H9 (cell line): ENCODE measurements around the gene CYP2B6. TPM values are rescaled to one million over a fixed set of nuclear protein-coding genes. Genes with fewer than 3 reads are reported as not detected.
"Not testable (repeated sequence)": the region's sequence is repeated elsewhere in the genome, so short reads cannot be mapped to it uniquely, and the experiment has no call there.

Experiments
- DNase-seq: peaks from one replicate; pipeline ENCODE4 v3.0.0-alpha.2; 2017
- H2AFZ ChIP-seq: one replicate; pipeline ENCODE4 v1.6.1; 2013; ENCODE audit warnings: mild to moderate bottlenecking, low read length, control low read depth, moderate library complexity
- H2AK5ac ChIP-seq: 2 replicates; pipeline ENCODE4 v1.6.1; 2013; ENCODE audit warnings: low read length, control low read depth, mixed read lengths; ENCODE audit not compliant: insufficient read length
- H2BK120ac ChIP-seq: one replicate; pipeline ENCODE4 v1.6.1; 2013; ENCODE audit warnings: low read depth, mild to moderate bottlenecking, low read length, control low read depth, inconsistent platforms; ENCODE audit not compliant: poor library complexity, severe bottlenecking
- H2BK12ac ChIP-seq: 2 replicates; pipeline ENCODE4 v1.6.1; 2013; ENCODE audit warnings: low read length, control low read depth, mixed read lengths, low read depth; ENCODE audit not compliant: insufficient read length
- H2BK15ac ChIP-seq: 2 replicates; pipeline ENCODE4 v1.6.1; 2013; ENCODE audit warnings: low read depth, low read length, control low read depth
- H2BK20ac ChIP-seq: one replicate; pipeline ENCODE4 v1.6.1; 2013; ENCODE audit warnings: low read depth, mild to moderate bottlenecking, low read length, control low read depth, inconsistent platforms; ENCODE audit not compliant: poor library complexity, severe bottlenecking
- H2BK5ac ChIP-seq: 2 replicates; pipeline ENCODE4 v1.6.1; 2013; ENCODE audit warnings: low read length, control low read depth, mixed read lengths; ENCODE audit not compliant: insufficient read length
- H3K14ac ChIP-seq: 2 replicates; pipeline ENCODE4 v1.6.1; 2013; ENCODE audit warnings: low read length, control low read depth; ENCODE audit not compliant: insufficient read depth
- H3K18ac ChIP-seq: 2 replicates; pipeline ENCODE4 v1.6.1; 2013; ENCODE audit warnings: low read depth, mild to moderate bottlenecking, mixed read lengths, low read length, control low read depth; ENCODE audit not compliant: insufficient read length
- H3K23ac ChIP-seq: 2 replicates; pipeline ENCODE4 v1.6.1; 2013; ENCODE audit warnings: low read length, control low read depth, mixed read lengths, low read depth; ENCODE audit not compliant: insufficient read length
- H3K23me2 ChIP-seq: 2 replicates; pipeline ENCODE4 v1.6.1; 2013; ENCODE audit warnings: low read depth, mild to moderate bottlenecking, mixed read lengths, low read length, control low read depth; ENCODE audit not compliant: insufficient read length, poor library complexity, severe bottlenecking
- H3K27ac ChIP-seq: 2 replicates; pipeline ENCODE4 v1.5.1; 2013; ENCODE audit warnings: low read length, control low read depth, mixed read lengths, low read depth; ENCODE audit not compliant: insufficient read length
- H3K27me3 ChIP-seq: 2 replicates; pipeline ENCODE4 v1.6.1; 2013; ENCODE audit warnings: low read length, control low read depth, inconsistent platforms; ENCODE audit not compliant: insufficient read depth
- H3K4ac ChIP-seq: 2 replicates; pipeline ENCODE4 v1.6.1; 2013; ENCODE audit warnings: low read depth, mild to moderate bottlenecking, control low read depth, inconsistent platforms, low read length, moderate library complexity
- H3K4me1 ChIP-seq: 2 replicates; pipeline ENCODE4 v1.6.1; 2013; ENCODE audit warnings: low read length, control low read depth, inconsistent platforms; ENCODE audit not compliant: insufficient read depth
- H3K4me2 ChIP-seq: 2 replicates; pipeline ENCODE4 v1.6.1; 2013; ENCODE audit warnings: low read length, control low read depth, mixed read lengths; ENCODE audit not compliant: insufficient read length, insufficient read depth
- H3K56ac ChIP-seq: 2 replicates; pipeline ENCODE4 v1.6.1; 2013; ENCODE audit warnings: low read depth, mild to moderate bottlenecking, mixed read lengths, low read length, control low read depth; ENCODE audit not compliant: insufficient read length
- H3K79me1 ChIP-seq: 2 replicates; pipeline ENCODE4 v1.6.1; 2013; ENCODE audit warnings: low read depth, mild to moderate bottlenecking, moderate library complexity, low read length, control low read depth, inconsistent platforms; ENCODE audit not compliant: insufficient read depth, poor library complexity, severe bottlenecking
- H3K79me2 ChIP-seq: 2 replicates; pipeline ENCODE4 v1.6.1; 2013; ENCODE audit warnings: low read length, control low read depth, inconsistent platforms; ENCODE audit not compliant: insufficient read depth
- H3K9ac ChIP-seq: 2 replicates; pipeline ENCODE4 v1.6.1; 2013; ENCODE audit warnings: low read length, control low read depth, mixed read lengths; ENCODE audit not compliant: insufficient read length; ENCODE audit errors: extremely low read depth
- H3K9me3 ChIP-seq: one replicate; pipeline ENCODE4 v1.6.1; 2013; ENCODE audit warnings: low read depth, low read length, inconsistent platforms; ENCODE audit not compliant: control insufficient read depth
- H3T11ph ChIP-seq: one replicate; pipeline ENCODE4 v1.6.1; 2013; ENCODE audit warnings: mild to moderate bottlenecking, low read length, control low read depth, inconsistent platforms
- H4K20me1 ChIP-seq: one replicate; pipeline ENCODE4 v1.6.1; 2013; ENCODE audit not compliant: control insufficient read depth, insufficient read length, insufficient read depth
- H4K5ac ChIP-seq: 2 replicates; pipeline ENCODE4 v1.6.1; 2013; ENCODE audit warnings: low read depth, mild to moderate bottlenecking, mixed read lengths, low read length, control low read depth; ENCODE audit not compliant: insufficient read length
- H4K8ac ChIP-seq: replicated peaks from 2 replicates; pipeline ENCODE4 v1.6.1; 2013; ENCODE audit warnings: low read length, control low read depth, mixed read lengths, low read depth; ENCODE audit not compliant: insufficient read length
- H4K91ac ChIP-seq: 2 replicates; pipeline ENCODE4 v1.6.1; 2013; ENCODE audit warnings: low read depth, mild to moderate bottlenecking, moderate library complexity, mixed read lengths, low read length, control low read depth; ENCODE audit not compliant: insufficient read length
- H3K27ac Mint-ChIP-seq, 3 experiments: 2 replicates in 2 of 3; 3 replicates in 1 of 3; pipeline ENCODE4 v1.8.0; 2020 to 2021; ENCODE audit warnings: mixed read lengths in 3 of 3, mild to moderate bottlenecking in 1 of 3, moderate library complexity in 1 of 3
- H3K27me3 Mint-ChIP-seq: 2 replicates; pipeline ENCODE4 v1.8.0; 2021; ENCODE audit warnings: low read depth, mild to moderate bottlenecking, moderate library complexity, mixed read lengths
- H3K36me3 Mint-ChIP-seq, 3 experiments: 2 replicates in 2 of 3; 3 replicates in 1 of 3; pipeline ENCODE4 v1.8.0; 2020 to 2021; ENCODE audit warnings: low read depth in 3 of 3, mixed read lengths in 3 of 3; ENCODE audit not compliant: insufficient read depth in 1 of 3
- H3K4me1 Mint-ChIP-seq, 2 experiments: 2 replicates each; pipeline ENCODE4 v1.8.0; 2020; ENCODE audit warnings: mixed read lengths in 2 of 2
- H3K4me3 Mint-ChIP-seq, 2 experiments: 2 replicates in 1 of 2; 3 replicates in 1 of 2; pipeline ENCODE4 v1.8.0; 2020 to 2021; ENCODE audit warnings: mild to moderate bottlenecking in 2 of 2, mixed read lengths in 2 of 2, moderate library complexity in 1 of 2
- H3K9me3 Mint-ChIP-seq, 2 experiments: 2 replicates in 1 of 2; 3 replicates in 1 of 2; pipeline ENCODE4 v1.8.0; 2020; ENCODE audit warnings: mild to moderate bottlenecking in 2 of 2, mixed read lengths in 2 of 2, moderate library complexity in 1 of 2
- WGBS: extraction: QIAGEN DNeasy Blood & Tissue Kit; methylation state at CpG from one replicate; pipeline ENCODE4 v1.1.7; 2013; ENCODE audit warnings: missing lambda C conversion rate, low lambda C conversion rate, mixed read lengths; ENCODE audit not compliant: insufficient read length; ENCODE audit errors: extremely low coverage; 5-methylcytosine and 5-hydroxymethylcytosine counted together
- total RNA-seq: library from RNA; stranded (reverse); gene quantifications from 2 replicates; pipeline ENCODE4 v1.2.1, GENCODE V29; 2021
- TF ChIP-seq, protein P1 (sequence below): fragments of 200-600 bp; sonication (generic); conservative IDR thresholded peaks from 3 replicates; pipeline ENCODE4 v1.8.0; 2021; ENCODE audit warnings: antibody characterized with exemption, mild to moderate bottlenecking

The CYP2B6 gene
- total RNA-seq, 1 experiment from 2014 or later, result 3.0 TPM

DNA sequence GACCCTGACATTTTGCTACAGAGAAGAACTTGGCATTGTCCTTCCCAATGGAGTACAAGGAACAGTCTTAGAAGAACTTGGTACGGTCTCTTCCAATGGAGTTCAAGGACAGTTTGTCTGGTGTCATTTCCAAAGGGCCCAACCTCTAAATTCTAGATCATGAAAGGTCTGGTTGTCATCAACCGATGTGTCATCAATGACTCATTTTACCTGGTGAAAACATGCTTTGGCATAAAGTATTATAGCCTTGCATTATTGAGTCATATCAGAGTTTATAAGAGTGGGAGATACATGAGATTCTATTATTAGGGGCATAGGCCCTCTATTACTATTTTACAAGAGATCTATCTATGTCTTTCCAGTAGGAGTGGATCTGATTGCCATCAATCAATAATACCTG, 4.3 kb downstream of the CYP2B6 start:
- H3K27me3 Mint-ChIP-seq, result no peaks in the 10 kb centered on the region; the same call in 1 of the 2 replicates
- Histone ChIP-seq H2BK5ac (no peak overlapping the region), H2BK20ac (no peak overlapping the region), H3K23me2 (no peaks in the 10 kb centered on the region), H3K79me1 (no peaks in the 10 kb centered on the region), H3K9me3 (peaks cover 8% of the 10 kb centered on the region), H3K4me2 (no peak overlapping the region), H2AK5ac (no peak overlapping the region), H2BK120ac (no peak overlapping the region), H4K20me1 (no peaks in the 10 kb centered on the region), H3K27me3 (no peaks in the 10 kb centered on the region), H3K18ac (no peak overlapping the region), H3K4me1 (no peaks in the 10 kb centered on the region), H3K14ac (no peak overlapping the region), H4K91ac (no peak overlapping the region), H3K56ac (no peak overlapping the region), H3K23ac (no peak overlapping the region), H4K8ac (no peak overlapping the region), H2BK15ac (no peak overlapping the region), H3K4ac (no peak overlapping the region), H3T11ph (no peak overlapping the region), H2BK12ac (no peak overlapping the region), H2AFZ (no peak overlapping the region), H3K79me2 (no peaks in the 10 kb centered on the region), H4K5ac (no peak overlapping the region), H3K27ac (no peak overlapping the region), H3K9ac (no peak overlapping the region)
- no peak for DNase-seq
- no peak overlapping the region for H3K27ac Mint-ChIP-seq
- H3K9me3 Mint-ChIP-seq, result peaks cover 6 to 18% of the 10 kb centered on the region in 2 experiments; a peak in 4 of 5 replicates
- H3K36me3 Mint-ChIP-seq, result peaks cover 0 to 4% (median 4%) of the 10 kb centered on the region in 3 experiments; a peak in 3 of 7 replicates
- H3K4me1 Mint-ChIP-seq, result peaks cover 3 to 16% of the 10 kb centered on the region in 2 experiments
- H3K4me3 Mint-ChIP-seq, result no peak overlapping the region
- TF ChIP-seq, protein P1, sequence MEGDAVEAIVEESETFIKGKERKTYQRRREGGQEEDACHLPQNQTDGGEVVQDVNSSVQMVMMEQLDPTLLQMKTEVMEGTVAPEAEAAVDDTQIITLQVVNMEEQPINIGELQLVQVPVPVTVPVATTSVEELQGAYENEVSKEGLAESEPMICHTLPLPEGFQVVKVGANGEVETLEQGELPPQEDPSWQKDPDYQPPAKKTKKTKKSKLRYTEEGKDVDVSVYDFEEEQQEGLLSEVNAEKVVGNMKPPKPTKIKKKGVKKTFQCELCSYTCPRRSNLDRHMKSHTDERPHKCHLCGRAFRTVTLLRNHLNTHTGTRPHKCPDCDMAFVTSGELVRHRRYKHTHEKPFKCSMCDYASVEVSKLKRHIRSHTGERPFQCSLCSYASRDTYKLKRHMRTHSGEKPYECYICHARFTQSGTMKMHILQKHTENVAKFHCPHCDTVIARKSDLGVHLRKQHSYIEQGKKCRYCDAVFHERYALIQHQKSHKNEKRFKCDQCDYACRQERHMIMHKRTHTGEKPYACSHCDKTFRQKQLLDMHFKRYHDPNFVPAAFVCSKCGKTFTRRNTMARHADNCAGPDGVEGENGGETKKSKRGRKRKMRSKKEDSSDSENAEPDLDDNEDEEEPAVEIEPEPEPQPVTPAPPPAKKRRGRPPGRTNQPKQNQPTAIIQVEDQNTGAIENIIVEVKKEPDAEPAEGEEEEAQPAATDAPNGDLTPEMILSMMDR, result no peak
- no CpG with 5 or more reads among the region's 2 CpGs for WGBS

DNA sequence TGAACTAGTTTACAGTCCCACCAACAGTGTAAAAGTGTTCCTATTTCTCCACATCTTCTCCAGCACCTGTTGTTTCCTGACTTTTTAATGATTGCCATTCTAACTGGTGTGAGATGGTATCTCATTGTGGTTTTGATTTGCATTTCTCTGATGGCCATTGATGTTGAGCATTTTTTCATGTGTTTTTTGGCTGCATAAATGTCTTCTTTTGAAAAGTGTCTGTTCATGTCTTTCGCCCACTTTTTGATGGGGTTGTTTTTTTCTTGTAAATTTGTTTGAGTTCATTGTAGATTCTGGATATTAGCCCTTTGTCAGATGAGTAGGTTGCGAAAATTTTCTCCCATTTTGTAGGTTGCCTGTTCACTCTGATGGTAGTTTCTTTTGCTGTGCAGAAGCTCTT, 7.9 kb downstream of the CYP2B6 start:
- H3K27ac ChIP-seq, H3K18ac ChIP-seq, H3K14ac ChIP-seq, H3K36me3 Mint-ChIP-seq, H3K56ac ChIP-seq, H4K20me1 ChIP-seq, H3T11ph ChIP-seq, DNase-seq, H2BK5ac ChIP-seq, H3K4ac ChIP-seq, H3K79me2 ChIP-seq, H3K4me2 ChIP-seq, H3K27me3 Mint-ChIP-seq, H3K9me3 ChIP-seq, H4K5ac ChIP-seq, H3K23me2 ChIP-seq, H2BK120ac ChIP-seq, H2BK15ac ChIP-seq, H4K91ac ChIP-seq, H2AFZ ChIP-seq, H3K27me3 ChIP-seq, H3K4me3 Mint-ChIP-seq, H4K8ac ChIP-seq, H2BK12ac ChIP-seq, H3K23ac ChIP-seq, H3K9ac ChIP-seq, H3K27ac Mint-ChIP-seq, H3K79me1 ChIP-seq, H2BK20ac ChIP-seq, H3K4me1 ChIP-seq, H2AK5ac ChIP-seq: not testable (repeated sequence)
- H3K9me3 Mint-ChIP-seq, result peaks cover 6 to 18% of the 10 kb centered on the region in 2 experiments
- peaks cover 10 to 17% of the 10 kb centered on the region in 2 experiments for H3K4me1 Mint-ChIP-seq
- WGBS, result no CpG with 5 or more reads among the region's 2 CpGs
